Keratinocyte (primary cell): Measurements from ENCODE around the gene CBLL1.

Experiments used
- EZH2 ChIP-seq: IDR thresholded peaks from one replicate; pipeline ENCODE4 v1.6.1; 2012; ENCODE audit warnings: inconsistent platforms, mild to moderate bottlenecking, low read length, moderate library complexity
- TF ChIP-seq, protein P1 (sequence below), 3 experiments: IDR thresholded peaks in 1 of 3; conservative IDR thresholded peaks in 1 of 3; optimal IDR thresholded peaks in 1 of 3; 2 replicates in 2 of 3; 3 replicates in 1 of 3; pipeline versions ENCODE3 to v1.5.1; 2011; ENCODE audit warnings: low read length in 3 of 3, mild to moderate bottlenecking in 3 of 3, moderate library complexity in 2 of 3, control low read depth in 1 of 3, inconsistent platforms in 1 of 3; ENCODE audit not compliant: insufficient read depth in 2 of 3; ENCODE audit errors: extremely low read depth in 1 of 3

- TF ChIP-seq, protein P1, sequence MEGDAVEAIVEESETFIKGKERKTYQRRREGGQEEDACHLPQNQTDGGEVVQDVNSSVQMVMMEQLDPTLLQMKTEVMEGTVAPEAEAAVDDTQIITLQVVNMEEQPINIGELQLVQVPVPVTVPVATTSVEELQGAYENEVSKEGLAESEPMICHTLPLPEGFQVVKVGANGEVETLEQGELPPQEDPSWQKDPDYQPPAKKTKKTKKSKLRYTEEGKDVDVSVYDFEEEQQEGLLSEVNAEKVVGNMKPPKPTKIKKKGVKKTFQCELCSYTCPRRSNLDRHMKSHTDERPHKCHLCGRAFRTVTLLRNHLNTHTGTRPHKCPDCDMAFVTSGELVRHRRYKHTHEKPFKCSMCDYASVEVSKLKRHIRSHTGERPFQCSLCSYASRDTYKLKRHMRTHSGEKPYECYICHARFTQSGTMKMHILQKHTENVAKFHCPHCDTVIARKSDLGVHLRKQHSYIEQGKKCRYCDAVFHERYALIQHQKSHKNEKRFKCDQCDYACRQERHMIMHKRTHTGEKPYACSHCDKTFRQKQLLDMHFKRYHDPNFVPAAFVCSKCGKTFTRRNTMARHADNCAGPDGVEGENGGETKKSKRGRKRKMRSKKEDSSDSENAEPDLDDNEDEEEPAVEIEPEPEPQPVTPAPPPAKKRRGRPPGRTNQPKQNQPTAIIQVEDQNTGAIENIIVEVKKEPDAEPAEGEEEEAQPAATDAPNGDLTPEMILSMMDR (optimal IDR thresholded peaks at IDR 0.05 in 1 of 3, IDR thresholded peaks at IDR 0.05 in 1 of 3, conservative IDR thresholded peaks at IDR 0.05 in 1 of 3; ENCODE audit: extremely low read depth in 1 of 3, insufficient read depth in 2 of 3, low read length in 3 of 3): no peak
- no peak for TF ChIP-seq EZH2
Observed at GRCh38 chr7:107758667-107759066, 14.7 kb downstream of the CBLL1 start.
